Spleen (tissue), 11 donors: ENCODE measurements around the gene COL11A2. TPM values are rescaled to one million over a fixed set of nuclear protein-coding genes. Genes with fewer than 3 reads are reported as not detected.

ENCODE experiments used
- DNase-seq: peaks from one replicate; pipeline ENCODE4 v3.0.0-alpha.2; 2020
- H3K27ac ChIP-seq, 8 donors: fragments of 200-600 bp; sonication (generic) in 7 of 8; 1 replicate in 4 of 8; 2 replicates in 4 of 8; pipeline versions ENCODE4 v1.5.0 to v1.8.0; 2016 to 2021; ENCODE audit warnings: inconsistent platforms in 4 of 8, mild to moderate bottlenecking in 4 of 8, moderate library complexity in 1 of 8
- H3K27me3 ChIP-seq, 7 donors: fragments of 200-600 bp; sonication (generic) in 6 of 7; replicated peaks in 1 of 7; 1 replicate in 4 of 7; 2 replicates in 3 of 7; pipeline versions ENCODE4 v1.5.0 to v1.8.0; 2016 to 2021; ENCODE audit warnings: inconsistent platforms in 3 of 7, mild to moderate bottlenecking in 1 of 7
- H3K36me3 ChIP-seq, 6 donors: fragments of 200-600 bp; sonication (generic) in 5 of 6; 1 replicate in 4 of 6; 2 replicates in 2 of 6; pipeline versions ENCODE4 v1.5.0 to v1.8.0; 2016 to 2021; ENCODE audit warnings: inconsistent platforms in 2 of 6
- H3K4me1 ChIP-seq, 6 donors: fragments of 200-600 bp; sonication (generic) in 5 of 6; 1 replicate in 3 of 6; 2 replicates in 3 of 6; pipeline versions ENCODE4 v1.5.0 to v1.8.0; 2016 to 2021; ENCODE audit warnings: inconsistent platforms in 3 of 6
- H3K4me3 ChIP-seq, 8 donors: fragments of 200-600 bp; sonication (generic) in 7 of 8; 1 replicate in 4 of 8; 2 replicates in 4 of 8; pipeline versions ENCODE4 v1.5.0 to v1.8.0; 2016 to 2021; ENCODE audit warnings: inconsistent platforms in 4 of 8, mild to moderate bottlenecking in 4 of 8, moderate library complexity in 2 of 8
- H3K9me3 ChIP-seq, 8 donors: fragments of 200-600 bp; sonication (generic) in 7 of 8; 1 replicate in 4 of 8; 2 replicates in 4 of 8; pipeline versions ENCODE4 v1.5.0 to v1.8.0; 2016 to 2021; ENCODE audit warnings: inconsistent platforms in 4 of 8
- POLR2A ChIP-seq, 3 donors: fragments of 450-650 bp; IDR thresholded peaks; one replicate each; pipeline ENCODE4 v1.5.1; 2017; ENCODE audit warnings: antibody characterized with exemption in 3 of 3, mild to moderate bottlenecking in 1 of 3
- POLR2AphosphoS5 ChIP-seq, 3 donors: sonication (generic); formaldehyde crosslinking; IDR thresholded peaks; one replicate each; pipeline ENCODE4 v1.5.1; 2017; ENCODE audit warnings: antibody characterized with exemption in 3 of 3
- WGBS, 5 donors: extraction: QIAGEN DNeasy Blood & Tissue Kit in 3 of 5; methylation state at CpG; one replicate each; pipeline versions ENCODE4 v1.1.5 to v1.1.7; 2013 to 2018; 5-methylcytosine and 5-hydroxymethylcytosine counted together
- intact Hi-C: fragments of 100-400 bp; cut with DNase I; formaldehyde crosslinking; loops from one replicate; pipeline ENCODE4 v1.15.0; 2023; ENCODE audit warnings: low total_unique reads
- polyA plus RNA-seq, 3 donors: library from polyadenylated mRNA; stranded (reverse); fragments of 200-250 nt; gene quantifications; one replicate each; pipeline ENCODE4 v1.2.1, GENCODE V29; 2013
- total RNA-seq, 7 donors: library from RNA; depleted of rRNA in 3 of 7; stranded (reverse); fragments of >200 nt in 3 of 7; fragmentation: NEBNext Ultra II Directional in 4 of 7; extraction: Animal tissue kit (Norgen Biotek cat#: 25700) in 4 of 7; gene quantifications; one replicate each; pipeline versions ENCODE4 v1.1.0 to v1.2.1, GENCODE V29; 2016 to 2021
- TF ChIP-seq, protein P1 (sequence below), 11 experiments: fragments of 200-600 bp in 7 of 11; fragments of 450-650 bp in 4 of 11; sonication (generic) in 4 of 11; IDR thresholded peaks in 8 of 11; conservative IDR thresholded peaks in 3 of 11; 1 replicate in 7 of 11; 2 replicates in 4 of 11; pipeline versions ENCODE4 v1.4.0 to v1.8.0; 2016 to 2021; ENCODE audit warnings: antibody characterized with exemption in 11 of 11, inconsistent platforms in 4 of 11, mild to moderate bottlenecking in 1 of 11
- donor health status: healthy with polysubstance abuse.
- donor health status: DM: no; HTN: no; CAD: no; lungs with moderate emphysema.
- donor health status: DM: no; HTN: no; CAD: no.
- donor health status: Bipolar disorder and iron deficiency.
- donor health status: healthy.
- donor health status: DM: no; HTN: no; CAD: no.
- donor health status: DM: yes; HTN: yes; CAD: no.

Gene COL11A2
- total and polyA plus RNA-seq, 10 donors = 0.68 to 2.4 (median 1.3) TPM

- peak; percentile 98 for DNase-seq
- 0 to 1% (median 1%) methylated on average over 28 to 48 of the region's 48 CpGs for WGBS, 5 donors
- intact Hi-C loops = no loop called here
- TF ChIP-seq POLR2A (IDR thresholded peaks at IDR 0.05) = no peak
- TF ChIP-seq, protein P1, sequence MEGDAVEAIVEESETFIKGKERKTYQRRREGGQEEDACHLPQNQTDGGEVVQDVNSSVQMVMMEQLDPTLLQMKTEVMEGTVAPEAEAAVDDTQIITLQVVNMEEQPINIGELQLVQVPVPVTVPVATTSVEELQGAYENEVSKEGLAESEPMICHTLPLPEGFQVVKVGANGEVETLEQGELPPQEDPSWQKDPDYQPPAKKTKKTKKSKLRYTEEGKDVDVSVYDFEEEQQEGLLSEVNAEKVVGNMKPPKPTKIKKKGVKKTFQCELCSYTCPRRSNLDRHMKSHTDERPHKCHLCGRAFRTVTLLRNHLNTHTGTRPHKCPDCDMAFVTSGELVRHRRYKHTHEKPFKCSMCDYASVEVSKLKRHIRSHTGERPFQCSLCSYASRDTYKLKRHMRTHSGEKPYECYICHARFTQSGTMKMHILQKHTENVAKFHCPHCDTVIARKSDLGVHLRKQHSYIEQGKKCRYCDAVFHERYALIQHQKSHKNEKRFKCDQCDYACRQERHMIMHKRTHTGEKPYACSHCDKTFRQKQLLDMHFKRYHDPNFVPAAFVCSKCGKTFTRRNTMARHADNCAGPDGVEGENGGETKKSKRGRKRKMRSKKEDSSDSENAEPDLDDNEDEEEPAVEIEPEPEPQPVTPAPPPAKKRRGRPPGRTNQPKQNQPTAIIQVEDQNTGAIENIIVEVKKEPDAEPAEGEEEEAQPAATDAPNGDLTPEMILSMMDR (IDR thresholded peaks at IDR 0.05 in 8 of 11, conservative IDR thresholded peaks at IDR 0.05 in 3 of 11) = peak in 1 of 11 experiments; percentile 33
- peak; percentile 83 to 84 (median 83) for TF ChIP-seq POLR2AphosphoS5 (IDR thresholded peaks at IDR 0.05)
- Histone ChIP-seq H3K27me3 (no peaks in the 10 kb centered on the region), H3K4me1 (peaks cover 33 to 85% (median 66%) of the 10 kb centered on the region in 6 donors), H3K36me3 (peaks cover 0 to 31% (median 21%) of the 10 kb centered on the region in 6 donors), H3K9me3 (no peaks in the 10 kb centered on the region), H3K4me3 (peak within 1 kb of the TSS; percentile 65 to 83 (median 70)), H3K27ac (peak within 1 kb of the TSS; percentile 29 to 82 (median 66))
These were observed 12.3 kb upstream of the COL11A2 start, which contains the start of gene HSD17B8 for GRCh38 chr6:33204415-33205190. HSD17B8 (plus strand) TSS chr6:33204655; CDS start chr6:33204669, 14 bp downstream.

DNA sequence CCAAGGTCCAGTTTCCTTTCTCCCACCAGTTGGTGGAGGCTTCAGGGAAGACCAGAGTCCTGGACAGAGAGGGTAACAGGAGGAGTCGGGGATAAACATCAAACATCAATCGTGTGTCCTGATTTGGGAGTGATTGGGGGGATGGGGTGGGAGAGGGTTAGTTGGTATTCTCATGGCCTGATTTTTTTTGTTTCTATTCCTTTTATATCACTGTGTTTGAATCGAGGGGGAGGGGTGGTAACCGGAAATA lies 11.8 kb upstream of the COL11A2 start:
- DNase-seq = no peak
- no peaks in the 10 kb centered on the region for H3K9me3 ChIP-seq
- H3K4me1 ChIP-seq = peaks cover 36 to 85% (median 66%) of the 10 kb centered on the region in 6 donors
- peak overlapping the region in 6 of 8 donors; percentile 29 to 82 (median 66) for H3K27ac ChIP-seq
- 3 to 7% (median 4%) methylated on average over 4 of the region's 4 CpGs for WGBS, 5 donors
- no peaks in the 10 kb centered on the region for H3K27me3 ChIP-seq
- H3K36me3 ChIP-seq = peaks cover 0 to 26% (median 21%) of the 10 kb centered on the region in 6 donors
- TF ChIP-seq POLR2AphosphoS5 (IDR thresholded peaks at IDR 0.05) = no peak
- TF ChIP-seq POLR2A (IDR thresholded peaks at IDR 0.05) = no peak
- TF ChIP-seq, protein P1 (IDR thresholded peaks at IDR 0.05 in 8 of 11, conservative IDR thresholded peaks at IDR 0.05 in 3 of 11) = no peak
- intact Hi-C loops = no loop called here
- H3K4me3 ChIP-seq = peak overlapping the region in 6 of 8 donors; percentile 65 to 83 (median 72)

DNA sequence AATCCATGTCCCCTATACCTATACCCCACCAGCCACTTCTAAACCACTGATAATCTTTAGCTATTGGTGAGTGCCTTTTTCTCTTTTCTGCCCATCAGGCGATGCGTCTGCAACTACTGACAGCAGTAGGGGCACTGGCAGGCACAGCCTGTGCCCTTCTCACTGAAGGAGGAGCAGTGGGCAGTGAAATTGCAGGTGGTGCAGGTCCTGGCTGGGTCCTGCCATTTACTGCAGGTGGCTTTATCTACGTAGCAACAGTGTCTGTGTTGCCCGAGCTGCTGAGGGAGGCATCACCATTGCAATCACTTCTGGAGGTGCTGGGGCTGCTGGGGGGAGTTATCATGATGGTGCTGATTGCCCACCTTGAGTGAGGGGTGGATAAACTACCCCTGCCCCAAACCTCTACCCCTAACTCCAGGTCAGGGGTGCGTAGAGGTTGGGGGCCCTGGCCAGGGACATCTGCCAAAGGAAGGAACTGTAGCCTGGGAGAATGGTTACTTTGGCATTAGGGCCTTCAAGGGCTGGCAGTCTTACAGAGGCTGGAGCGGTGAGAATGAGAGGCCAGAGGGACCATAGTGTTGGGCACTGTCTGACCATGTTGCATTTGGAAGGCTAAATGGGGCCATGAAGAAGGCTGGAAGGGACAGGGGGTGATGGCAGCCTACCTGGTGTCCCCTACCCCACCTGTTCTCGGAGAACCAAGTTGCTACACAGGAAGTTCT lies 11.3 kb upstream of the COL11A2 start:
- DNase-seq = peak; percentile 71
- peak overlapping the region in 5 of 8 donors; percentile 18 to 82 (median 67) for H3K27ac ChIP-seq
- TF ChIP-seq POLR2AphosphoS5 (IDR thresholded peaks at IDR 0.05) = no peak
- TF ChIP-seq, protein P1 (IDR thresholded peaks at IDR 0.05 in 8 of 11, conservative IDR thresholded peaks at IDR 0.05 in 3 of 11) = no peak
- TF ChIP-seq POLR2A (IDR thresholded peaks at IDR 0.05) = no peak
- WGBS, 5 donors = 82 to 92% (median 90%) methylated on average over 7 of the region's 7 CpGs
- no peaks in the 10 kb centered on the region for H3K27me3 ChIP-seq
- H3K4me3 ChIP-seq = peak overlapping the region in 4 of 8 donors; percentile 69 to 83 (median 75)
- peaks cover 34 to 85% (median 66%) of the 10 kb centered on the region in 6 donors for H3K4me1 ChIP-seq
- intact Hi-C loops = no loop called here
- peaks cover 0 to 26% (median 21%) of the 10 kb centered on the region in 6 donors for H3K36me3 ChIP-seq
- H3K9me3 ChIP-seq = no peaks in the 10 kb centered on the region

- intact Hi-C loops = no loop called here
- no peak for TF ChIP-seq POLR2AphosphoS5 (IDR thresholded peaks at IDR 0.05)
- TF ChIP-seq POLR2A (IDR thresholded peaks at IDR 0.05) = no peak
- TF ChIP-seq, protein P1 (IDR thresholded peaks at IDR 0.05 in 8 of 11, conservative IDR thresholded peaks at IDR 0.05 in 3 of 11) = no peak
These were observed 10.5 kb upstream of the COL11A2 start for GRCh38 chr6:33202799-33203198.

More at GRCh38 chr6:33202799-33203198, 10.5 kb upstream of the COL11A2 start:
- DNase-seq = no peak
- WGBS, 5 donors = 85 to 95% (median 89%) methylated on average over 6 of the region's 6 CpGs
- H3K4me3 ChIP-seq = no peak overlapping the region
- no peak overlapping the region for H3K27ac ChIP-seq
- peaks cover 37 to 90% (median 70%) of the 10 kb centered on the region in 6 donors for H3K4me1 ChIP-seq
- peaks cover 0 to 33% (median 21%) of the 10 kb centered on the region in 6 donors for H3K36me3 ChIP-seq
- H3K27me3 ChIP-seq = no peaks in the 10 kb centered on the region
- H3K9me3 ChIP-seq = no peaks in the 10 kb centered on the region
